ENCODE data around the gene NUMA1.
A peak's percentile ranks its signal among the peaks of the same experiment; 100 is the strongest.

DNA sequence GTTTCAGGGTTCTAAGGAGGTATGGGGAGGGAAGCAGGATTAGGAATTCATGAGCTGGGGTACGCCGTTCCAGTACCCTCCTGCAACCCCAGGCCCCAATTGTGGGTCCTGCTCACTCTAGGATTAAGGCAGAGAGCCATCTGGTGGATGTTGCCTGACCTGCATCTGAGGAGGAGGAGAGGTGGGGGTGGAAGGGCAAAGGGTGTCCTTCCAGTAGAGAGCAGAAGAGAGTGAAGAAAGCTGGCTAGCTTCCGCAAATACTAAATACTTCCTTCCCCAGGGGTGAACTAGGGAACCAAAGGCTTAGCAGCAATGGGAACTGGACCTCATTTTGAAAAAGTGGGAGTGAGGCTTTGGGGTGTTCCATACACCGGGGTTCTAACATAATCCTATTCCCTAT lies 10.9 kb upstream of the NUMA1 start:
- TF ChIP-seq, protein P1, sequence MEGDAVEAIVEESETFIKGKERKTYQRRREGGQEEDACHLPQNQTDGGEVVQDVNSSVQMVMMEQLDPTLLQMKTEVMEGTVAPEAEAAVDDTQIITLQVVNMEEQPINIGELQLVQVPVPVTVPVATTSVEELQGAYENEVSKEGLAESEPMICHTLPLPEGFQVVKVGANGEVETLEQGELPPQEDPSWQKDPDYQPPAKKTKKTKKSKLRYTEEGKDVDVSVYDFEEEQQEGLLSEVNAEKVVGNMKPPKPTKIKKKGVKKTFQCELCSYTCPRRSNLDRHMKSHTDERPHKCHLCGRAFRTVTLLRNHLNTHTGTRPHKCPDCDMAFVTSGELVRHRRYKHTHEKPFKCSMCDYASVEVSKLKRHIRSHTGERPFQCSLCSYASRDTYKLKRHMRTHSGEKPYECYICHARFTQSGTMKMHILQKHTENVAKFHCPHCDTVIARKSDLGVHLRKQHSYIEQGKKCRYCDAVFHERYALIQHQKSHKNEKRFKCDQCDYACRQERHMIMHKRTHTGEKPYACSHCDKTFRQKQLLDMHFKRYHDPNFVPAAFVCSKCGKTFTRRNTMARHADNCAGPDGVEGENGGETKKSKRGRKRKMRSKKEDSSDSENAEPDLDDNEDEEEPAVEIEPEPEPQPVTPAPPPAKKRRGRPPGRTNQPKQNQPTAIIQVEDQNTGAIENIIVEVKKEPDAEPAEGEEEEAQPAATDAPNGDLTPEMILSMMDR (IDR thresholded peaks at IDR 0.05; ENCODE audit: low read depth, low read length, poor library complexity, severe bottlenecking): peak; percentile 99
- no peak for TF ChIP-seq EZH2phosphoT487 (IDR thresholded peaks at IDR 0.05; ENCODE audit: borderline replicate concordance, low read length)

Data from DOHH2 (cell line).